B cell (primary cell): ENCODE data around the gene LZIC. TPM values are rescaled to one million over a fixed set of nuclear protein-coding genes. Genes with fewer than 3 reads are reported as not detected.

ENCODE experiments used
- ATAC-seq: fragments of 200-7000 bp; cut with Tn5 transposase; one replicate; pipeline ENCODE4 v1.10.0; 2021; ENCODE audit warnings: low read depth, mild to moderate bottlenecking, moderate number of reproducible peaks, moderate library complexity
- CTCF ChIA-PET: fragments of 350-600 bp; sonication (Branson Sonifier 250); formaldehyde crosslinking; loops from one replicate; lab custom pipeline; 2021; ENCODE audit warnings: antibody characterized with exemption, inconsistent platforms; lab: Charles Lee
- POLR2A ChIA-PET: fragments of 350-600 bp; sonication (Branson Sonifier 250); formaldehyde crosslinking; loops from one replicate; lab custom pipeline; 2021; ENCODE audit warnings: antibody characterized with exemption; lab: Charles Lee
- DNase-seq: peaks from one replicate; pipeline ENCODE4 v3.0.0; 2013
- H2AFZ ChIP-seq: 2 replicates; pipeline ENCODE4 v1.6.1; 2012; ENCODE audit warnings: mild to moderate bottlenecking, low read depth, low read length; ENCODE audit not compliant: insufficient read depth, poor library complexity, severe bottlenecking
- H3K27ac ChIP-seq, 2 donors: 1 replicate in 1 of 2; 2 replicates in 1 of 2; pipeline ENCODE4 v1.5.1; 2012 to 2013; ENCODE audit warnings: low read length in 2 of 2, mild to moderate bottlenecking in 2 of 2, moderate library complexity in 1 of 2
- H3K27me3 ChIP-seq, 4 experiments: fragments of 200-600 bp in 1 of 4; sonication (generic) in 1 of 4; replicated peaks in 1 of 4; 1 replicate in 2 of 4; 2 replicates in 2 of 4; pipeline versions ENCODE4 v1.6.1 to v1.7.0; 2013 to 2016; ENCODE audit warnings: low read length in 3 of 4, mild to moderate bottlenecking in 2 of 4, mixed read lengths in 1 of 4, moderate library complexity in 1 of 4; ENCODE audit not compliant: insufficient read depth in 4 of 4, control insufficient read depth in 3 of 4; ENCODE audit errors: control extremely low read depth in 1 of 4
- H3K36me3 ChIP-seq, 2 experiments: replicated peaks in 1 of 2; 1 replicate in 1 of 2; 2 replicates in 1 of 2; pipeline versions ENCODE4 v1.6.1 to v1.7.1; 2013; ENCODE audit warnings: low read length in 1 of 2; ENCODE audit not compliant: insufficient read depth in 2 of 2, control insufficient read depth in 1 of 2; ENCODE audit errors: control extremely low read depth in 1 of 2, extremely low read depth in 1 of 2
- H3K4me1 ChIP-seq, 2 donors: fragments of 200-600 bp in 1 of 2; sonication (generic) in 1 of 2; 1 replicate in 1 of 2; 2 replicates in 1 of 2; pipeline versions ENCODE4 v1.5.1 to v1.6.1; 2013 to 2017; ENCODE audit warnings: low read length in 2 of 2; ENCODE audit not compliant: control insufficient read depth in 2 of 2, insufficient read depth in 2 of 2
- H3K4me2 ChIP-seq: replicated peaks from 2 replicates; pipeline ENCODE3; 2012; ENCODE audit warnings: mild to moderate bottlenecking, low read depth, low read length; ENCODE audit not compliant: poor library complexity, severe bottlenecking
- H3K4me3 ChIP-seq, 5 experiments: fragments of 200-600 bp in 1 of 5; sonication (generic) in 1 of 5; 1 replicate in 3 of 5; 2 replicates in 2 of 5; pipeline versions ENCODE4 v1.5.1 to v1.7.0; 2011 to 2016; ENCODE audit warnings: low read length in 4 of 5, mild to moderate bottlenecking in 4 of 5, low read depth in 2 of 5, control low read depth in 1 of 5, moderate library complexity in 1 of 5; ENCODE audit not compliant: insufficient read depth in 1 of 5; ENCODE audit errors: control extremely low read depth in 1 of 5, extremely low read depth in 1 of 5
- H3K79me2 ChIP-seq: fragments of 200-600 bp; sonication (generic); one replicate; pipeline ENCODE4 v1.6.0; 2016; ENCODE audit warnings: low read length; ENCODE audit not compliant: control insufficient read depth, insufficient read depth
- H3K9ac ChIP-seq: fragments of 200-600 bp; sonication (generic); 2 replicates; pipeline ENCODE4 v1.6.1; 2017; ENCODE audit warnings: mild to moderate bottlenecking, low read length, moderate library complexity
- H3K9me3 ChIP-seq, 3 donors: one replicate each; pipeline versions ENCODE4 v1.6.1 to v1.7.1; 2013; ENCODE audit warnings: low read length in 2 of 3; ENCODE audit not compliant: control insufficient read depth in 2 of 3, insufficient read depth in 1 of 3; ENCODE audit errors: control extremely low read depth in 1 of 3
- H4K20me1 ChIP-seq: 2 replicates; pipeline ENCODE4 v1.6.0; 2012; ENCODE audit warnings: mild to moderate bottlenecking, low read length; ENCODE audit not compliant: insufficient read depth, control insufficient read depth, poor library complexity, severe bottlenecking
- H3K27ac Mint-ChIP-seq: one replicate; pipeline ENCODE4 v1.8.0; 2021; ENCODE audit warnings: mixed read lengths
- H3K27me3 Mint-ChIP-seq: one replicate; pipeline ENCODE4 v1.8.0; 2021; ENCODE audit warnings: mixed read lengths
- H3K4me1 Mint-ChIP-seq: one replicate; pipeline ENCODE4 v1.8.0; 2021; ENCODE audit warnings: mixed read lengths
- H3K4me3 Mint-ChIP-seq: one replicate; pipeline ENCODE4 v1.8.0; 2021; ENCODE audit warnings: mixed read lengths
- H3K9me3 Mint-ChIP-seq: one replicate; pipeline ENCODE4 v1.8.0; 2022; ENCODE audit warnings: mixed read lengths; ENCODE audit not compliant: insufficient read depth
- CTCF ChIP-seq: fragments of 200-600 bp; IDR thresholded peaks from one replicate; pipeline ENCODE4 v1.8.0; 2022; ENCODE audit warnings: antibody characterized with exemption, mild to moderate bottlenecking
- EZH2 ChIP-seq: IDR thresholded peaks from 2 replicates; pipeline ENCODE4 v1.6.1; 2012; ENCODE audit warnings: borderline replicate concordance, low read depth, mild to moderate bottlenecking, moderate library complexity, low read length; ENCODE audit not compliant: insufficient read depth, poor library complexity, severe bottlenecking
- WGBS: methylation state at CpG from one replicate; pipeline ENCODE4 v1.1.5; 2013; ENCODE audit warnings: missing lambda C conversion rate; ENCODE audit not compliant: insufficient coverage; 5-methylcytosine and 5-hydroxymethylcytosine counted together
- intact Hi-C: fragments of 100-400 bp; cut with micrococcal nuclease; formaldehyde crosslinking; loops from one replicate; pipeline ENCODE4 v1.10.0; 2022
- polyA plus RNA-seq: library from polyadenylated mRNA; depleted of rRNA; stranded (reverse); fragments of >200 nt; gene quantifications from 2 replicates; pipeline ENCODE4 v1.2.3, GENCODE V29; 2012
- total RNA-seq, 2 donors: library from RNA; stranded (reverse); fragments of 120-200 nt in 1 of 2; gene quantifications; 1 replicate in 1 of 2; 2 replicates in 1 of 2; pipeline versions ENCODE4 v1.2.3 to v1.2.4, GENCODE V29; 2013 to 2022

The LZIC gene
- total and polyA plus RNA-seq, 2 donors (not counting 1 experiment from before 2014, with no cell fraction given): 6.2 to 26.0 TPM

GRCh38 chr1:9905010-9905409 lies 38.2 kb downstream of the LZIC start:
- Mint-ChIP-seq H3K27ac (no peak overlapping the region), H3K9me3 (no peaks in the 10 kb centered on the region), H3K4me3 (no peak overlapping the region), H3K4me1 (peaks cover 27% of the 10 kb centered on the region), H3K27me3 (no peaks in the 10 kb centered on the region)
- Histone ChIP-seq H3K27ac (no peak overlapping the region), H3K4me2 (no peak overlapping the region), H3K27me3 (no peaks in the 10 kb centered on the region), H3K36me3 (peaks cover 0 to 1% of the 10 kb centered on the region in 2 experiments), H3K9me3 (no peaks in the 10 kb centered on the region), H4K20me1 (no peaks in the 10 kb centered on the region), H3K4me3 (no peak overlapping the region), H2AFZ (no peak overlapping the region), H3K9ac (no peak overlapping the region), H3K4me1 (peaks cover 18 to 24% of the 10 kb centered on the region in 2 donors), H3K79me2 (peaks cover 41% of the 10 kb centered on the region)
- intact Hi-C loops: no loop called here
- WGBS: 82% methylated on average over 4 of the region's 4 CpGs
- no peak for ATAC-seq
- TF ChIP-seq EZH2 (no peak), CTCF (no peak)
- POLR2A ChIA-PET: interaction anchor here (0.6 kb wide), 1 partner anchor 60 kb away, joined by 5 read pairs; no protein-coding TSS in a partner anchor
- CTCF ChIA-PET: interaction anchor here (1.1 kb wide), 1 partner anchor 37 kb away, joined by 3 read pairs; no protein-coding TSS in a partner anchor
- DNase-seq: no peak

- WGBS: 88% methylated on average over 2 of the region's 3 CpGs
- Histone ChIP-seq H3K9ac (no peak overlapping the region), H2AFZ (no peak overlapping the region), H4K20me1 (no peaks in the 10 kb centered on the region), H3K9me3 (no peaks in the 10 kb centered on the region), H3K4me2 (no peak overlapping the region), H3K4me3 (no peak overlapping the region), H3K27me3 (no peaks in the 10 kb centered on the region), H3K36me3 (peaks cover 0 to 1% of the 10 kb centered on the region in 2 experiments), H3K4me1 (peaks cover 18 to 26% of the 10 kb centered on the region in 2 donors), H3K79me2 (peaks cover 42% of the 10 kb centered on the region), H3K27ac (no peak overlapping the region)
- Mint-ChIP-seq H3K27me3 (no peaks in the 10 kb centered on the region), H3K4me3 (no peak overlapping the region), H3K27ac (no peak overlapping the region), H3K9me3 (no peaks in the 10 kb centered on the region), H3K4me1 (peaks cover 27% of the 10 kb centered on the region)
- intact Hi-C loops: no loop called here
- ChIA-PET POLR2A (no interaction called here), CTCF (interaction anchor here (0.5 to 1.1 kb wide), 2 partner anchors 36 to 49 kb away, joined by 3 to 4 read pairs; no protein-coding TSS in a partner anchor)
- DNase-seq: no peak
- ATAC-seq: no peak
- TF ChIP-seq EZH2: no peak
- TF ChIP-seq CTCF: no peak
These were observed 38.6 kb downstream of the LZIC start for GRCh38 chr1:9904596-9904995.
